NCI-H146 treated with DMSO at 0.1 percent for 48 hours (cell line): Measurements from ENCODE around the gene FAM186B.
"Not testable (repeated sequence)": the region's sequence is repeated elsewhere in the genome, so short reads cannot be mapped to it uniquely, and the experiment has no call there.

Experiments
- DNase-seq: peaks from one replicate; lab custom pipeline; 2025; ENCODE audit not compliant: unreplicated experiment; lab: John Stamatoyannopoulos, UW

The FAM186B gene

DNA sequence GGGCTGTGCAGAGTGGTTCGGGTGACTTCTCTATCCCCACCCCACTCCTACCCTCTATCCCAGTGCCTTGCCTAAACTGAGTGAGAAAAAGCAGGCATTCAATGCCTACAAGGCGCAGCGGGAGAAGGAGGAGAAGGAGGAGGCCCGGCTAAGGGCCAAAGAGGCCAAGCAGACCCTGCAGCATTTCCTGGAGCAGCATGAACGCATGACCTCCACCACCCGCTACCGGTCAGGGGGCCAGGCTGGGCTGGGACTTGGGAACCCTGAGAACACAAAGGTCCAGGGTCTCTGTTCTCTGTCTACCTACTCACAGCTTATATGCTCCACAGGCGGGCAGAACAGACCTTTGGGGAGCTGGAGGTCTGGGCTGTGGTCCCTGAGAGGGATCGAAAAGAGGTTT lies 29.6 kb upstream of the FAM186B start:
- no peak for DNase-seq

DNA sequence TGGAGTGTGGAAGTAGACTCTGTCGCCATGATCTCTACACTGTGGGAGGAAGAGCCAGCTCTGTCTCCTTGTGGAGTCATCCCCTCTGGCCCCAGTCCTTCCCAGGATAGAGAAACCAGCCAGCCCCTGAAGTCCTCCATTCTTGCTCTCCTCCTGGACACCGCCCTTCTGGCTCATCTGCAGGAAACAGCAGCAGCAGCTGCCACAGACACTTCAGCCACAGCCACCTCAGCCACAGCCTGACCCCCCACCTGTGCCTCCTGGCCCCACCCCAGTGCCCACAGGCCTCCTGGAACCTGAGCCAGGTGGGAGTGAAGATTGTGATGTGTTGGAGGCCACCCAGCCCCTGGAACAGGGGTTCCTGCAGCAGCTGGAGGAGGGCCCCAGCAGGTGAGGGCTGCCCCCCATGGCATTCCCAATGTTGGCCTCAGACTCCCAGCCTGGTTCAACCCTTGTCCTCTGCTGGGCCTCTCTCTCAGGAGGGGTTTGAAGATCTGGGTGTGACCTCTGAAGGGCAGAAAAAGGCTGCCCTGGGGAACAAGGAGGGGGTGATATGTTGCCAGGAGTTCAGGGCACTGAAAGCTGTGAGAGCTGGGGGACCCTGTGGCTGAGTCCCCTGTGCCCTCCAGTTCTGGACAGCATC lies 28.4 kb upstream of the FAM186B start:
- DNase-seq: no peak

GRCh38 chr12:49632986-49633702 lies 27.7 kb upstream of the FAM186B start:
- DNase-seq: no peak

GRCh38 chr12:49632401-49632800 lies 27.0 kb upstream of the FAM186B start:
- DNase-seq: no peak

DNA sequence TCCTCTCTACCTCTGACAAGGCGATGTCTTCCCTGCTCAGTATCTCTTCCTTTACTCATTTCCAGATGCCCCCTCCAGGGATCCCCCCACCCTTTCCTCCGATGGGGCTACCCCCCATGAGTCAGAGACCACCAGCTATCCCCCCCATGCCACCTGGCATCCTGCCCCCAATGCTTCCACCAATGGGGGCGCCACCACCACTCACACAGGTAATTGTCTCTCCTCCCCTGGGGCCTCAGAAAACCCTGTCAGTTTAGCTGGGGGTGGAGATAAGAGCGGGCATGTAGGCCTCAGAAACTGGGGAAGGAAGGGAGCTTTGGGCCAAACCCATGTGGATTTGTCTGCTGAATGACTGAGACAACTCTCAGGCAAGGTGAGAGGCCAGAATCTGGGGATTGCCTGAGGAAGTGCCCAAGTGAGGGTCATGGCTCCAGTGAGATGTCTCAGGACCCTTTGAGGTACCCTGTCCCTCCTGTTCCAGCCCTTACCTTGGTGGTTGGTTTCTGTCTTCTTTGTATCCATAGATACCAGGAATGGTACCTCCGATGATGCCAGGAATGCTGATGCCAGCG lies 26.0 kb upstream of the FAM186B start:
- DNase-seq: no peak

DNA sequence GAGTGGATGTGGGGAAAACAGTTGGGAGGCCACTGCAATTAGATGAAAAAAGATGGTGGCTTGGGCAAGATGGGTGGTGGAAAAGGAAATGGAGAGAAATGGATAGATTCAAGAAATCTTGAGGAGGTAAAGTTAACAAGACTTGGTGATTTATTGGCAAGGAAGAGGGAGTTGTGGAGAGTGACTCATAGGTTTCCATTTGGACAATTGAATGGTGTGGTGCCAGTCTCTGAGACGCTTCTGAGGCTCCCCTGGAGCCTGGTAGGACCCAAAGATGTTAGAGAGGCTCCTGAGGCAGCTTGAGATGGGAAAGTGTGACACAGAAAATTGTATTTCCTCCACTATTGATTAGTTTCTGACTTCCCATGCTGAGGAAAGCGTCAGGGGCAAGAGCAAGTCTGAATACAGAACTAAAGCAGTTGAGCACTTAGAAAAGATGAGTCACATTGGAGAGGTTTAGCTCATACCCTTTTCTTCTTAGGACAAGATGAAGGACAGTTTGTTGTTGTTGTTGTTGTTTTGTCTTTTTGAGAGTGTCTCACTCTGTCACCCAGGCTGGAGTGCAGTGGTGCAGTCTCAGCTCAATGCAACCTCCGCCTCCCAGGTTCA lies 22.4 kb upstream of the FAM186B start:
- no peak for DNase-seq

DNA sequence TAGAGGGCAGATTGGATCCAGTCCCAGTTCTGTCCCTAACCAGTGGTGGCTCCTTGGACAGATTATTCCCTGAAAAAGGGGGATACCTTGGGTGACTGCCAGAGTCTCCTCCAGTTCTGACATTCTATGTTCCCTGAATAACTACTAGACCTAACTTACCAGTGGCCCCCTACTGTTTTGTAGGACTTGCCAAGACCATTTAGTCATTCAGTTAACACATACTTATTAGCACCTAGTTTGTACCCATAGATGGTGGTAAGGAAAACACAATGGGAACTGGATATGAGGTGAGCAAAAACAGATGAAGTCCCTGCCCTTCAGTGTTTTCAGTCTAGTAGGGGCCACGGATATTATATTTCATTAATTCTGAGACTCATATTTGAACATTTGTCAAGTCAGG lies 21.4 kb upstream of the FAM186B start:
- no peak for DNase-seq

DNA sequence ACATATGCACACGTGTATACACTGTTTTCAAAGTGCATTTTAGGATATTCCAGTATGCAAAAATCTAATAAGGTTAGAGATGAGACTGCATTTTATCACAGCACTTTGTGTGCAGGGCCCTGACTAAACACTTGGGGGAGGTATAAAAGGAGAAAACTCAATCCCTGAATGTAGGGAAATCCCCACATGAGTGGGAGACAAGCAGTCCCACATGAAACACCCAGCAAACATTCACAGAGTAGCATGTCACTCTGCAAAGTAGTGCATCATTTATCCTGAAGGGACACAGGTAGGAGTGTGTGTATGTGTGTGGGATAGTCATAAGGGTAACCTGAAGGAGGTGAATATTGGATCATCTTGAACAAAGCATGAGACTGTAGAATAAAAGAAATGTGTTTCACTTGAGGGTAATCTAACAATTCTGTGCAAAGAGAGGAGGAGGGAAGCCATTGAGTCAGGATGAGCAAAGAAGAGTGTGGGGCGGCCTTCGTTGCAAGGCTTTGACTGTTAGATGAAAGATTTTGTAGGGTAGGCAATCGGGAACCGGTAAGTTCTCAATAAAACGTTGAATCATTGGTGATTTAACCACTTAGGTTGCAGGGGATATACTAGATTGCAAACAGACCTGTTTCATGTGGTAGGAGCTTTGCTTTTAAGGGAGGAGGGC lies 20.9 kb upstream of the FAM186B start:
- no peak for DNase-seq

GRCh38 chr12:49624921-49625577 lies 19.6 kb upstream of the FAM186B start:
- DNase-seq: no peak

- DNase-seq: peak; percentile 75
These were observed 17.9 kb upstream of the FAM186B start, which contains the start of gene PRPF40B for GRCh38 chr12:49623142-49623904. Gene PRPF40B, plus strand, starts transcription at chr12:49623561. Its CDS starts 30 bp downstream, at chr12:49623591.

GRCh38 chr12:49622501-49623141 lies 17.2 kb upstream of the FAM186B start:
- peak; percentile 41 for DNase-seq

GRCh38 chr12:49621651-49622500 lies 16.4 kb upstream of the FAM186B start:
- DNase-seq: no peak

DNA sequence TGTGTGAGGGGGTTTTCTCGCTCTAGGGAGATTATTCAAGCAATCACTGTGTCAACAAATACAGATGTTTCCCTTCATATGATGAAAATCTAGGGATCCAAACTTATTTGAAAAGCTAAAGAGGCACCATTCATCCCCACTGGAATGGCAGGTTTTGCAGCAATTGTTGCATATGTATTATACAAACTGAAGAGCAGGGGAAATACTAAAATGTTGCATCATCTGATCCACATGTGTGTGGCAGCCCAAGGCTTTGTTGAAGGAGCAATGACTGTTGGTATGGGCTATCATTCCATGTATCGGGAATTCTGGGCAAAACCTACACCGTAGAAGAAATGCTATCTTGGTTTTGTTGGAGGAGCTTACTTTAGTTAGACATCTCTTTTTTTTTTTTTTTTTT lies 13.8 kb upstream of the FAM186B start:
- DNase-seq: no peak

DNA sequence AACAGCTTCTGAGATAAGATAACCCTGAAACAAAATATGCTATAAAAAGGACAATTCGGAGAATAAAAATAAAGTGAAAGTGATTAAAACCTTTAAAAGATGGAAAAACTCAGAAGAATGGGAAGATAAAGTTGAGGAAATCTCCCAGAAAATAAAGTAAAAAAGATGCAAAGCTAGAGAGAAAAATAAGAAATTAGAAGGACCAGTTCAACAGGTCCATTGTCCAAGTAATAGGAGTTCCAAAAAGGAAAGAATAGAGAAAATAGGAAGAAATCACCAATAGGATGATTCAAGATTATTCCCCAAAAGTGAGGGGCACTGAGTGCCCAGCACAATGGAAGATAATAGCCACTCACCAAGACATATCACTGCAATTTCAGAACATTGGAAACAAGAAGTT lies 13.1 kb upstream of the FAM186B start:
- no peak for DNase-seq

GRCh38 chr12:49616533-49617219 lies 11.2 kb upstream of the FAM186B start:
- no peak for DNase-seq

DNA sequence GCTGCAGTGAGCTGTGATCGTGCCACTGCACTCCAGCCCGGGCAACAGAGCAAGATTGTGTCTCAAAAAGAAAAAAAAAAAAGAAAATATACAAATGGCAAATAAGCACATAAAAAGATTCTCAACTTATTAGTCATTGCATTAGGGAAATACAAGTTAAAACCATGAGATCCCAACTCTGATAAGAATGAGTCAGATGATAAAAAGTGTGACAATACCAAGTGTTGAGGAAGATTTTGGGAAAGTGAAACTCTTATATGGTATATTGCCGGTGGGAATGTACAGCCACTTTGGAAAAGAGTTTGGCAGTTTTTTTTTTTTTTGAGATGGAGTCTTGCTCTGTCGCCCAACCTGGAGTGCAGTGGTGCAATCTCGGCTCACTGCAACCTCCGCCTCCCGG lies 10.3 kb upstream of the FAM186B start:
- DNase-seq: no peak

- no peak for DNase-seq
These were observed 6.8 kb upstream of the FAM186B start for GRCh38 chr12:49612210-49612609.

- DNase-seq: not testable (repeated sequence)
These were observed 5.3 kb upstream of the FAM186B start for GRCh38 chr12:49610785-49611184.
